NCI-H460 (cell line): Measurements from ENCODE around the gene CPB2. TPM values are rescaled to one million over a fixed set of nuclear protein-coding genes. Genes with fewer than 3 reads are reported as not detected.

Experiments used
- DNase-seq: peaks from one replicate; pipeline ENCODE4 v3.0.0-alpha.2; 2016; ENCODE audit warnings: low read depth; ENCODE audit errors: extremely low read depth
- total RNA-seq: library from RNA; depleted of rRNA; stranded (reverse); fragments of >200 nt; shearing (Covaris generic); gene quantifications from 2 replicates; pipeline ENCODE4 v1.2.3, GENCODE V29; 2014

CPB2 gene
- total RNA-seq, 1 experiment from 2014 or later = not detected

GRCh38 chr13:46053162-46054012 lies 51.4 kb downstream of the CPB2 start:
- no peak for DNase-seq

- DNase-seq = peak; percentile 88
These were observed 52.3 kb downstream of the CPB2 start, which contains the start of gene ZC3H13 for GRCh38 chr13:46052319-46053161. TSS of gene ZC3H13 (minus strand) at chr13:46052746. CDS start at chr13:46045507, 7,239 bp downstream.

GRCh38 chr13:46051968-46052318 lies 52.9 kb downstream of the CPB2 start:
- no peak for DNase-seq

GRCh38 chr13:46050771-46051170 lies 54.1 kb downstream of the CPB2 start:
- DNase-seq = no peak

GRCh38 chr13:46045424-46045823 lies 59.4 kb downstream of the CPB2 start:
- no peak for DNase-seq

GRCh38 chr13:46043647-46044046 lies 61.2 kb downstream of the CPB2 start:
- no peak for DNase-seq

- DNase-seq = no peak
These were observed 63.4 kb downstream of the CPB2 start for GRCh38 chr13:46041419-46041839.

GRCh38 chr13:46040763-46041162 lies 64.1 kb downstream of the CPB2 start:
- DNase-seq = no peak

- no peak for DNase-seq
These were observed 65.2 kb downstream of the CPB2 start for GRCh38 chr13:46039411-46040182.

GRCh38 chr13:46038296-46038695 lies 66.5 kb downstream of the CPB2 start:
- no peak for DNase-seq

GRCh38 chr13:46035066-46035465 lies 69.8 kb downstream of the CPB2 start:
- DNase-seq = no peak

- no peak for DNase-seq
These were observed 72.5 kb downstream of the CPB2 start for GRCh38 chr13:46032341-46032740.

- DNase-seq = no peak
These were observed 73.1 kb downstream of the CPB2 start for GRCh38 chr13:46031581-46032263.

GRCh38 chr13:46025157-46025556 lies 79.7 kb downstream of the CPB2 start:
- no peak for DNase-seq

- no peak for DNase-seq
These were observed 82.4 kb downstream of the CPB2 start for GRCh38 chr13:46022481-46022880.

GRCh38 chr13:46016216-46016615 lies 88.6 kb downstream of the CPB2 start:
- no peak for DNase-seq

- no peak for DNase-seq
These were observed 89.5 kb downstream of the CPB2 start for GRCh38 chr13:46015366-46015765.

- no peak for DNase-seq
These were observed 92.4 kb downstream of the CPB2 start for GRCh38 chr13:46012404-46012803.

GRCh38 chr13:46010148-46010547 lies 94.7 kb downstream of the CPB2 start:
- no peak for DNase-seq

GRCh38 chr13:46008631-46009030 lies 96.2 kb downstream of the CPB2 start:
- no peak for DNase-seq
